ENCODE results near the gene LIME1.

Gene LIME1

DNA sequence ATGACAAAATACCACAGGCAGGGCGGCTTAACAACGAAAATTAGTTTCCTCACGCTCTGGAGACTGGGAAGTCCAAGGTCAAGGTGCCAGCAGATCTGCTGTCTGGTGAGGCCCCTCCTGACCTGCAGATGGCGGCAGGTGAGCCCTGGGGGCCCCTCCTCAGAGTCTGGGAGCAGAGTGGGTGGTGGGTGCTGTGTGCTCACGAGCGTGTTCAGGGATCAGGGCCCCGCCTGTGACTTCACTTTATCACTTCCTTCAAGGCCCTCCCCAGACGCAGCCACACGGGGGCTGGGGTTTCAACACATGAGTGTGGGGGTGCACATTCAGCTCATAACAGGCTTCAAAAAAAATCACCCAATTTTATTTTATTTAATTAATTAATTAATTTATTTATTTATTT, 42.4 kb downstream of the LIME1 start:
- TF ChIP-seq, protein P1, sequence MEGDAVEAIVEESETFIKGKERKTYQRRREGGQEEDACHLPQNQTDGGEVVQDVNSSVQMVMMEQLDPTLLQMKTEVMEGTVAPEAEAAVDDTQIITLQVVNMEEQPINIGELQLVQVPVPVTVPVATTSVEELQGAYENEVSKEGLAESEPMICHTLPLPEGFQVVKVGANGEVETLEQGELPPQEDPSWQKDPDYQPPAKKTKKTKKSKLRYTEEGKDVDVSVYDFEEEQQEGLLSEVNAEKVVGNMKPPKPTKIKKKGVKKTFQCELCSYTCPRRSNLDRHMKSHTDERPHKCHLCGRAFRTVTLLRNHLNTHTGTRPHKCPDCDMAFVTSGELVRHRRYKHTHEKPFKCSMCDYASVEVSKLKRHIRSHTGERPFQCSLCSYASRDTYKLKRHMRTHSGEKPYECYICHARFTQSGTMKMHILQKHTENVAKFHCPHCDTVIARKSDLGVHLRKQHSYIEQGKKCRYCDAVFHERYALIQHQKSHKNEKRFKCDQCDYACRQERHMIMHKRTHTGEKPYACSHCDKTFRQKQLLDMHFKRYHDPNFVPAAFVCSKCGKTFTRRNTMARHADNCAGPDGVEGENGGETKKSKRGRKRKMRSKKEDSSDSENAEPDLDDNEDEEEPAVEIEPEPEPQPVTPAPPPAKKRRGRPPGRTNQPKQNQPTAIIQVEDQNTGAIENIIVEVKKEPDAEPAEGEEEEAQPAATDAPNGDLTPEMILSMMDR (conservative IDR thresholded peaks at IDR 0.05) = no peak; the same call in 1 of the 2 replicates
- TF ChIP-seq ZFX (IDR thresholded peaks at IDR 0.05) = no peak
- H3K27ac ChIP-seq = no peak overlapping the region

DNA sequence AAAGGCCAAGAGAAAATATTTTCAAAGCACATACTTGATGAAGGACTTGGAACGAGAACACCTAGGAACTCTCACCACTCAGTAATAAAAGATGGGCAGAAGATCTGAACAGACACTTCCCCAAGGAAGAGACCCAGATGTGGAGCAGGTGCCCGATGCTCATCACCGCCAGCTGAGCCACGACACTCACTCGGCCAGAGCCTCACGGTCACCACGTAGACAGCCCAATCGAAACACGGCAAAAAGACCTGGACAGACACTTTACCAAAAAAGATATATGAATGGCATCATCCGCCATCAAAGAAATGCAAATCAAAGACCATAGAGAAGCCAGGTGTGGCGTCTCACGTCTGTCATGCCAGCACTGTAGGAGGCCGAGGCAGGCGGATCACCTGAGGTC, 44.7 kb downstream of the LIME1 start:
- no peak overlapping the region for H3K27ac ChIP-seq
- TF ChIP-seq, protein P1 (conservative IDR thresholded peaks at IDR 0.05) = no peak
- no peak for TF ChIP-seq ZFX (IDR thresholded peaks at IDR 0.05)

DNA sequence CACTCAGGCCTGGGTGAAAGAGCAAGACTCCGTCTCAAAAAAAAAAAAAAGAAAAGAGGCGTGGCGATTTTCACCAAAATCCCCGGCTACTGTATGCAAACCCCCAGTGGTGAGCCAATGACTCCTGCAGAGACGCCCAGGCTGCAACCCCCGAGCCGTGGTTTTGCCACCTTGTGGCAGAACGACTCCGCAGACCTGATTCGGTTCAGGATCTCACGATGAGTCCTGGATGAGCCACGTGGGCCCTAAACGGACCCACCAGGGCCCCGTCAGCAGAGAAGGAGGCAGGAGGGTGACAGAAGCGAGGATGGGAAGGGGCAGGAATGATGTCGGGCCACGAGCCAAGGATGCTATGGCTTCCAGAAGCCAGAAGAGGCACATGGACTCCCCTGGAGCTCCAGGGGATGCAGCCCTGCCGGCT, 45.6 kb downstream of the LIME1 start:
- TF ChIP-seq, protein P1 (conservative IDR thresholded peaks at IDR 0.05) = no peak; the same call in 1 of the 2 replicates
- no peak for TF ChIP-seq ZFX (IDR thresholded peaks at IDR 0.05)
- no peak overlapping the region for H3K27ac ChIP-seq

DNA sequence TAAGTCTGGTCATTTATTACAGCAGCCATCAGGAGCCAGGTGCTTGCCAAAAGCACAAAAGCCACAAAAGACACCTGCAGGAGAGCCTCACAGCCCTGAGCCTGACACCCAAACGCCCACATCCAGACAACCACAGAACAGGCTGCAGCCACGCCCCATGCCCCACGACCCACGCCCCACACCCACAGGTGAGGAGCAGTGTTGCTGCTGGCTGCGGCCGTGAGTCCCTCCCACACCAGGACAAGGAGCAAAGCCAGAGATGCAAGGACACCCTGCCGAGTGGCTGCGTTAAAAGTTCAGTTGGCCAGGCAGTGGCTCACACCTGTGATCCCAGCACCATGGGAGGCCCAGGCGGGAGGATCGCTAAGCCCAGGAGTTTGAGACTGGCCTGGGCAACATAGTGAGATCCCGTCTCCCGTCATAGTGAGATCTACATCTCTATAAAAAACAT, 46.1 kb downstream of the LIME1 start:
- no peak overlapping the region for H3K27ac ChIP-seq
- TF ChIP-seq, protein P1 (conservative IDR thresholded peaks at IDR 0.05) = no peak
- no peak for TF ChIP-seq ZFX (IDR thresholded peaks at IDR 0.05)

DNA sequence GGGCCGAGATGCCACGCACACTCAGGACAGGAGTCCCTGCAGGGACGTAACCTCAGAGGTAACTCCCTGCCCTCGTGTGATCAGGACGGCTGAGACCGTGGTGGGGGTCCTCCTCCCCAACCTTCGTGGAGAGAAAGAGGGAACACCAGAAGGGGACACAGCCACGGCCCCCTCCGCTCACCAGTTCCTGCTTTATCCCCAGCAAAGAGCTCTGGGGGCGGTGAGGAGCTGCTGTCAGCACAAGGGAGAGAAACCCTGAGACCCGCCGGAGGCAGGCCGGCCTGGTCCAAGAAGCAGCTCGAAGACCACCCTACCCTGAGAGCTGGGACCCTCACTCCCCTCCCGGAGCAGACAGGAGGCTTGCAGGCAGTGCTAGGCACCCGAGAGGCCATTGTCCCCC, 47.5 kb downstream of the LIME1 start:
- TF ChIP-seq, protein P1 (conservative IDR thresholded peaks at IDR 0.05) = no peak
- no peak for TF ChIP-seq ZFX (IDR thresholded peaks at IDR 0.05)
- H3K27ac ChIP-seq = no peak overlapping the region

DNA sequence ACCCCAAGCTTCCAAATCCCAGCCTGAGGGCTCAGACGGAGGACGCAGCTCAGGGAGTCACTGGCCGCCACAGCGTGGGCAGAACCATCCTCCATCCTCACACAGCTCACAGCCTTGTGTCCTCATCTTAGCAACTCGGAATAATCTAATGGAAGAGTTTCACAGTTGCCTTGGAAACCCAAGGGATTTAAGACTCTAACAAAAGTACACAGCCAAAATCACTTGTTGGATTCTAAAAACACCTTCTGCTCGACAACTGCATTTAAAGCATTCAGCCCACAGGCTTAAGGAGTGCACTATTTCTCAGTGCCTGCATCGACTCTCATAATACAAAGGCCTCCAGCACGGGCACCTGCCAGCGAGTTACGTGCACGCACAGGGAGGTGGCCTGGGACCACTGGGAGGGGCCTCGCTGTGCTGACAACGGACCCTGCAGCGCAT, 49.2 kb downstream of the LIME1 start:
- TF ChIP-seq, protein P1 (conservative IDR thresholded peaks at IDR 0.05) = no peak
- TF ChIP-seq ZFX (IDR thresholded peaks at IDR 0.05) = no peak
- H3K27ac ChIP-seq = no peak overlapping the region

DNA sequence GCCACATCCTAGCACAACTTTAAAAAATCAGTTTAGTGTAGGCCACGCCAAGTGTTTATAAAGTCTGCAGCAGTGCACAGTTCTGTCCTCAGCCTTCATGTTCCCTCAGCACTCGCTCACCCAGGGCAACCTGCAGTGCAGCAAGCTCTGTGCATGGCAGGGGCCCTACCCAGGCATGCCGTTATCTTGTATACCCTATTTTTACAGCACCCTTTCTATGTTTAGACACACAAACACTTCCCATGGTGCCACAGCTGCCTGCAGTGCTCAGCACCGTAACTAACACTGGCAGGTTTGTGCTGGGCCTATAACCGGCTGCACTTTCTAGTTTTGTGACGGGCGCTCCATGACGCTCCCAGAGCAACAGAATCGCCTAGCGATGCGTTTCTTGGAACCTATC, 50.8 kb downstream of the LIME1 start:
- TF ChIP-seq, protein P1 (conservative IDR thresholded peaks at IDR 0.05) = no peak
- no peak for TF ChIP-seq ZFX (IDR thresholded peaks at IDR 0.05)
- H3K27ac ChIP-seq = no peak overlapping the region

Data from C4-2B (cell line).